Muscle of back (tissue), 11 donors: ENCODE measurements around the gene HLA-DMB. TPM values are rescaled to one million over a fixed set of nuclear protein-coding genes. Genes with fewer than 3 reads are reported as not detected.
A peak's percentile ranks its signal among the peaks of the same experiment; 100 is the strongest.

ENCODE experiments used
- DNase-seq, 3 donors: peaks; one replicate each; pipeline versions ENCODE4 v3.0.0 to v3.0.0-alpha.2; 2013
- polyA plus RNA-seq, 10 donors: library from polyadenylated mRNA; unstranded; fragments of 120-200 nt; gene quantifications; one replicate each; pipeline ENCODE4 v1.2.1, GENCODE V29; 2013; ENCODE audit not compliant: insufficient read length in 10 of 10

HLA-DMB gene
- polyA plus RNA-seq, 10 donors, result 2.6 to 9.0 (median 4.8) TPM

- no peak for DNase-seq
Measured at GRCh38 chr6:32972353-32973143, 31.7 kb upstream of the HLA-DMB start.

- DNase-seq, result peak; percentile 100
Measured at GRCh38 chr6:32971581-32972352, 30.9 kb upstream of the HLA-DMB start.

- no peak for DNase-seq
Measured at GRCh38 chr6:32971242-32971580, 30.4 kb upstream of the HLA-DMB start.

- peak; percentile 91 to 96 (median 96) for DNase-seq
Measured at GRCh38 chr6:32970413-32971241, 29.8 kb upstream of the HLA-DMB start.

GRCh38 chr6:32969685-32970412, 29.0 kb upstream of the HLA-DMB start:
- peak; percentile 88 to 98 (median 96) for DNase-seq

GRCh38 chr6:32968867-32969684, 28.2 kb upstream of the HLA-DMB start:
- peak in 1 of 3 donors; percentile 81 for DNase-seq

GRCh38 chr6:32968093-32968866, 27.5 kb upstream of the HLA-DMB start, which contains the start of gene BRD2:
TSS of gene BRD2 (plus strand) at chr6:32968594. CDS start at chr6:32972899, 4,305 bp downstream.
- peak; percentile 98 to 100 (median 99) for DNase-seq

- peak; percentile 45 to 76 (median 57) for DNase-seq
Measured at GRCh38 chr6:32967151-32968091, 26.6 kb upstream of the HLA-DMB start.

GRCh38 chr6:32964776-32965175, 23.9 kb upstream of the HLA-DMB start:
- no peak for DNase-seq

- no peak for DNase-seq
Measured at GRCh38 chr6:32963866-32964265, 23.0 kb upstream of the HLA-DMB start.

GRCh38 chr6:32962213-32962826, 21.5 kb upstream of the HLA-DMB start:
- DNase-seq, result no peak

- no peak for DNase-seq
Measured at GRCh38 chr6:32960563-32960962, 19.7 kb upstream of the HLA-DMB start.

GRCh38 chr6:32956176-32956575, 15.3 kb upstream of the HLA-DMB start:
- DNase-seq, result no peak

GRCh38 chr6:32954986-32955802, 14.4 kb upstream of the HLA-DMB start:
- no peak for DNase-seq

- DNase-seq, result no peak
Measured at GRCh38 chr6:32954267-32954666, 13.4 kb upstream of the HLA-DMB start.

- DNase-seq, result no peak
Measured at GRCh38 chr6:32953775-32954174, 12.9 kb upstream of the HLA-DMB start.
